ENCODE measurements around the gene JMJD4. TPM values are rescaled to one million over a fixed set of nuclear protein-coding genes. Genes with fewer than 3 reads are reported as not detected.

JMJD4 gene
- polyA plus RNA-seq, 3 donors = 7.9 to 11.2 (median 11.2) TPM

GRCh38 chr1:227768640-227769039 lies 33.5 kb upstream of the JMJD4 start:
- H3K27me3 ChIP-seq (ENCODE audit: control insufficient read depth in 2 of 2, insufficient read depth in 2 of 2, low read length in 2 of 2) = no peaks in the 10 kb centered on the region
- H3K79me2 ChIP-seq (ENCODE audit: insufficient read depth, low read length) = no peaks in the 10 kb centered on the region
- Mint-ChIP-seq H3K36me3 (peaks cover 49 to 53% of the 10 kb centered on the region in 2 donors), H3K9me3 (no peaks in the 10 kb centered on the region), H3K27ac (no peak overlapping the region), H3K4me1 (peaks cover 16% of the 10 kb centered on the region), H3K4me3 (no peak overlapping the region), H3K27me3 (ENCODE audit: low read depth in 3 of 3) (no peaks in the 10 kb centered on the region)
- no peak overlapping the region for H3K27ac ChIP-seq (ENCODE audit: low read depth in 1 of 2, low read length in 2 of 2)
- peaks cover 0 to 6% of the 10 kb centered on the region in 2 donors for H3K4me1 ChIP-seq (ENCODE audit: control insufficient read depth in 1 of 2, insufficient read depth in 2 of 2, low read length in 2 of 2)
- no peaks in the 10 kb centered on the region for H4K20me1 ChIP-seq (ENCODE audit: insufficient read depth, low read length)
- H3K4me2 ChIP-seq (replicated peaks; ENCODE audit: extremely low read depth, low read length, poor library complexity, severe bottlenecking) = no peak overlapping the region
- no peak overlapping the region for H3K9ac ChIP-seq (ENCODE audit: insufficient read depth, low read length, poor library complexity, severe bottlenecking)
- DNase-seq = no peak
- peaks cover 18 to 48% of the 10 kb centered on the region in 2 donors for H3K36me3 ChIP-seq (replicated peaks in 1 of 2; ENCODE audit: control insufficient read depth in 1 of 2, insufficient read depth in 2 of 2, low read length in 2 of 2)
- 100% methylated on average over 1 of the region's 6 CpGs for WGBS (ENCODE audit: insufficient coverage)
- H2AFZ ChIP-seq (ENCODE audit: insufficient read depth, low read depth, low read length, poor library complexity, severe bottlenecking) = no peak overlapping the region
- no peak overlapping the region for H3K4me3 ChIP-seq (replicated peaks in 1 of 3; ENCODE audit: low read depth in 2 of 3, low read length in 3 of 3)
- TF ChIP-seq CTCF (IDR thresholded peaks at IDR 0.05) = no peak
- intact Hi-C loops (cut with micrococcal nuclease) = no loop called here
- H3K9me3 ChIP-seq (replicated peaks in 1 of 2; ENCODE audit: control insufficient read depth in 1 of 2, insufficient read depth in 1 of 2, low read length in 2 of 2) = no peaks in the 10 kb centered on the region

GRCh38 chr1:227768125-227768439 lies 33.0 kb upstream of the JMJD4 start:
- H3K4me2 ChIP-seq (replicated peaks; ENCODE audit: extremely low read depth, low read length, poor library complexity, severe bottlenecking) = no peak overlapping the region
- no peaks in the 10 kb centered on the region for H3K79me2 ChIP-seq (ENCODE audit: insufficient read depth, low read length)
- Mint-ChIP-seq H3K27me3 (ENCODE audit: low read depth in 3 of 3) (no peaks in the 10 kb centered on the region), H3K36me3 (peaks cover 49 to 55% of the 10 kb centered on the region in 2 donors), H3K27ac (no peak overlapping the region), H3K4me1 (peaks cover 16% of the 10 kb centered on the region), H3K9me3 (no peaks in the 10 kb centered on the region), H3K4me3 (no peak overlapping the region)
- H4K20me1 ChIP-seq (ENCODE audit: insufficient read depth, low read length) = no peaks in the 10 kb centered on the region
- no peak overlapping the region for H3K9ac ChIP-seq (ENCODE audit: insufficient read depth, low read length, poor library complexity, severe bottlenecking)
- no peaks in the 10 kb centered on the region for H3K9me3 ChIP-seq (replicated peaks in 1 of 2; ENCODE audit: control insufficient read depth in 1 of 2, insufficient read depth in 1 of 2, low read length in 2 of 2)
- H3K4me1 ChIP-seq (ENCODE audit: control insufficient read depth in 1 of 2, insufficient read depth in 2 of 2, low read length in 2 of 2) = peaks cover 0 to 6% of the 10 kb centered on the region in 2 donors
- H3K4me3 ChIP-seq (replicated peaks in 1 of 3; ENCODE audit: low read depth in 2 of 3, low read length in 3 of 3) = no peak overlapping the region
- H3K27ac ChIP-seq (ENCODE audit: low read depth in 1 of 2, low read length in 2 of 2) = no peak overlapping the region
- H3K27me3 ChIP-seq (ENCODE audit: control insufficient read depth in 2 of 2, insufficient read depth in 2 of 2, low read length in 2 of 2) = no peaks in the 10 kb centered on the region
- TF ChIP-seq CTCF (IDR thresholded peaks at IDR 0.05) = no peak
- intact Hi-C loops (cut with micrococcal nuclease) = no loop called here
- 100% methylated on average over 3 of the region's 7 CpGs for WGBS (ENCODE audit: insufficient coverage)
- H2AFZ ChIP-seq (ENCODE audit: insufficient read depth, low read depth, low read length, poor library complexity, severe bottlenecking) = no peak overlapping the region
- no peak for DNase-seq
- peaks cover 21 to 53% of the 10 kb centered on the region in 2 donors for H3K36me3 ChIP-seq (replicated peaks in 1 of 2; ENCODE audit: control insufficient read depth in 1 of 2, insufficient read depth in 2 of 2, low read length in 2 of 2)

Data from CD14-positive monocyte (primary cell).